HUDEP-2 (cell line): ENCODE results near the gene GPR4.
"Not testable (repeated sequence)": the region's sequence is repeated elsewhere in the genome, so short reads cannot be mapped to it uniquely, and the experiment has no call there.

Experiments used
- DNase-seq, 76 experiments: peaks; one replicate each; lab custom pipeline; 2025; ENCODE audit not compliant: unreplicated experiment in 76 of 76; lab: John Stamatoyannopoulos, UW

Gene GPR4

GRCh38 chr19:45628219-45628618 lies 26.2 kb upstream of the GPR4 start:
- not testable (repeated sequence) for DNase-seq

DNA sequence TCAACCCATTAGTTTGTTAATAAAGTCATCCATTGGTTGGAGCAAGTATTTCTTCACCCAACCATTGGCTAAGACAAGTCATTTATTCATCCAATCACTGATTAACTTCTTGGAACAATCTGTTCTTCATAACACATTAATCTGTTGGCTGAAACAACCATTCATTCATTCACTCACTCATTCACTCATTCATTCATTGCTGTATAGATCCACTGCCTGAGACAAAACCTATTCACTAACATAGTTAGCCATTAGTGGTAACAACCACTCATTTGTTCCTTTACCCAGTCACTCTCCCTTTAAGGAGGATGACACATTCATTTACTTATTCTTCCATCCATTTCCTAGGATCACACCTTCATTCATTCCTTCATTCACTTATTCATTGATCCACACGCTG lies 22.0 kb upstream of the GPR4 start:
- DNase-seq: no peak

DNA sequence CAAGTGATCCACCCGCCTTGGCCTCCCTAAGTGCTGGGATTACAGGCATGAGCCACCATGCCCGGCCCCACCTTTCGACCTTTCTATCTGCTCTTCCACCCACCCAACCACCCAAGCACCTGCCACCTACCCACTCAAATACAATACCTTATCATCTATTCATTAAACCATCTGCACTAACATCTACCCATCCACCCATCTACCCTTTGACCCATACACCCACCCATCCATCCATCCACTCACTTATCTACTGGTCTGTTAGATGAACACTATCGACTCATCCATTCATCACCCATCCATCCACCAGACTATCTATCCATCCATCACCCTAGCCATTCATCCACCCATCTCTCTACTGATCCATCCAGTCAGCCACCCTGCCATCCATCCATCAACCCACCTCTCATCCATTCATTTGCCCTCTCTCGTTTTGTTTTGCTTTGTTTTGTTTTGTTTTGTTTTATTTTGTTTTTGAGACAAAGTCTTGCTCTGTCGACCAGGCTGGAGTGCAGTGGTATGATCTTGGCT lies 20.0 kb upstream of the GPR4 start:
- DNase-seq: no peak

DNA sequence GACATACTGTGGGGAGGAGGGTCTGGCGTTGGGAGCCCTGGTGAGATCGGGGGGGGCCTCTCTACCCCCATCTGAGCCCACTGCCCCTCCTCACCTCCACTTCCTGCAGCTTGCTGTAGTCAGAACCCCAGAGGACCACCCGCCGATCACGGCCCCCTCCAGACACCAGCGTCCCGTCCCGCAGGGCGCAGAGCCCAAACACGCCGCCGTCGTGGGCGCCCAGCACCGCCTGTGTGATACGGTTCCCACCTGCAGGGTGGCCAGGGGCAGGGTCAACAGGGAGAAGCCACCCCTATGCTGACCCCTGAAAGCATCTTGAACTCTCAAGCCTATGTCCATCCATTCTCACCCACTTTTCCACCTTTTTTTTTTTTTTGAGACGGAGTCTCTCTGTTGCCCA lies 19.4 kb upstream of the GPR4 start:
- DNase-seq: no peak

DNA sequence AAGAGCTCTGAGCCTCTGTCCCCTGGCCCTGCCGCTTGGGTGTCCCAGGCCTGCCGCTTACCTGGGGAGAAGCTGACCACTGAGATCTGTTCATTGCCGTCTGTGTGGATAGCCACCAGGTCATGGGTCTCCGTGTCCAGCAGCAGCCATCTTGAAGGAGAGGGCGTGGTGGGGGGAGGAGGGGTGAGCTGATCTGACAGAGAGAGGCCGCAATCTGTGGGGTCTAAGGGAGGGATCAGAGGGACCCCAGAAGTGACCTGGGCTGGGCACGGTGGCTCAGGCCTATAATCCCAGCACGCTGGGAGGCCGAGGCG lies 14.6 kb upstream of the GPR4 start:
- no peak for DNase-seq

- DNase-seq: peak in 75 of 76 experiments; percentile 56 to 99 (median 96)
These were observed 14.0 kb upstream of the GPR4 start for GRCh38 chr19:45615795-45616703.

- DNase-seq: not testable (repeated sequence)
These were observed 13.0 kb upstream of the GPR4 start for GRCh38 chr19:45615056-45615455.

GRCh38 chr19:45613926-45614725 lies 12.1 kb upstream of the GPR4 start:
- DNase-seq: peak in 41 of 76 experiments; percentile 10 to 77 (median 36)

DNA sequence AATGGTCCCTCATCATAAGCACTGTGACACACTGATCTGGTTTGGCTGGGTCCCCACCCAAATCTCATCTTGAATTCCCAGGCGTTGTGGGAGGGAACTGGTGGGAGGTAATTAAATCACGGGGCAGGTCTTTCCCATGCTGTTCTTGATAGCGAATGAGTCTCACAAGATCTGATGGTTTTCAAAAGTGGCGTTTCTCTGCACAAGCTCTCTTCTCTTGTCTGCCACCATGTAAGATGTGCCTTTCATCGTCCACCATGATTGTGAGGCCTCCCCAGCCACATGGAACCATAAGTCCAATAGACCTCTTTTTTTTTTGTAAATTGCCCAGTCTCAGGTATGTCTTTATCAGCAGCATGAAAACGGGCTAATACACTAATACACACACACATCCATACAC lies 6.9 kb upstream of the GPR4 start:
- no peak for DNase-seq

- peak in 47 of 76 experiments; percentile 11 to 62 (median 41) for DNase-seq
These were observed 5.3 kb upstream of the GPR4 start for GRCh38 chr19:45607071-45608029.

GRCh38 chr19:45601115-45601514 lies 897 bp downstream of the GPR4 start:
- DNase-seq: no peak

GRCh38 chr19:45600340-45600885 lies 1.6 kb downstream of the GPR4 start:
- no peak for DNase-seq

DNA sequence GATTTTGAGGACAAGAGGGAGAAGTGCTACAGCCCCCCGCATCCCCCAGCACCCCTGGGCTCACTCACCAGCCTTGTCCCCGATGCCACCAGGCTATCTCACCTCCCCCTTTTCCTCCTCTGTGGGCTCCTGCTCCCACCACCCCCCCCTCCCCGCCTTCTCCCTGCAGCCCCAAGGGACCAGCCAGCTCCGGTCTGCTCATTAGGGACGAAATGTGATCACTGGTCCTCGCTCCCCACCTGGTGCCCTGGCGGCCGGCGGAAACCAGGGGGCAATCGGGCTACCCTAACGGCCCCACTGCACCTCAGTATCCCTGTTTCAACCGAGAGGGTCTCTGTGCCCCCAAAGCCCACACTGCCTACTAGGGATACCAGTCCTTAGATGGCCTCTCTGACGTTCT lies 2.7 kb downstream of the GPR4 start:
- no peak for DNase-seq

GRCh38 chr19:45598267-45599001 lies 3.6 kb downstream of the GPR4 start:
- DNase-seq: peak in 1 of 76 experiments; percentile 25

GRCh38 chr19:45597425-45598111 lies 4.4 kb downstream of the GPR4 start:
- no peak for DNase-seq

GRCh38 chr19:45595814-45596213 lies 6.2 kb downstream of the GPR4 start:
- DNase-seq: no peak

DNA sequence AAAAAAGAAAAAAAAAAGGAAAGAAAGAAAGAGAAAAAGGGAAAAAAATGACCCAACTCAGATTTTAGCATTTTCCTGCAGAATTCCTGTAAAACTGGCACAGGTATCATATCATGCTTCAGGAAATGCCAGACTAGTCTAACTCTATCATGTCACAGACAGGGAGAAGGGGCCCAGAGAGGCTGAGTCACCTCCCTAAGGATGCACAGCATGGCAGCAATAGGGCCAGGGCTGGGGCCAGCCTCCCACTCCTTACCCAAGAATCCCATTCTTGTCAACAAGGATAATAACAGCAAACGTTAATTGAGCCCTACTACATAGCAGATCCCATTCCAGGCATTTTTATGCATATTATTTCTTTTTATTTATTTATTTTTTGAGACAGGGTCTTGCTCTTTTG lies 8.5 kb downstream of the GPR4 start:
- DNase-seq: no peak

GRCh38 chr19:45592366-45592765 lies 9.6 kb downstream of the GPR4 start:
- DNase-seq: no peak

- DNase-seq: no peak
These were observed 10.4 kb downstream of the GPR4 start for GRCh38 chr19:45591638-45592005.
